ENCODE results near the gene RAB4A.

Gene RAB4A

GRCh38 chr1:229241390-229241789, 29.5 kb upstream of the RAB4A start:
- no peak for TF ChIP-seq CTCF (IDR thresholded peaks at IDR 0.05; ENCODE audit: low read depth, low read length, missing control alignments)
- DNase-seq (ENCODE audit: low read depth): no peak
- no peak overlapping the region for H3K4me3 ChIP-seq (ENCODE audit: low read depth, low read length)

- no peak overlapping the region for H3K4me3 ChIP-seq (ENCODE audit: low read depth, low read length)
- no peak for DNase-seq (ENCODE audit: low read depth)
- TF ChIP-seq CTCF (IDR thresholded peaks at IDR 0.05; ENCODE audit: low read depth, low read length, missing control alignments): no peak
These were observed 27.3 kb upstream of the RAB4A start for GRCh38 chr1:229243638-229244037.

DNA sequence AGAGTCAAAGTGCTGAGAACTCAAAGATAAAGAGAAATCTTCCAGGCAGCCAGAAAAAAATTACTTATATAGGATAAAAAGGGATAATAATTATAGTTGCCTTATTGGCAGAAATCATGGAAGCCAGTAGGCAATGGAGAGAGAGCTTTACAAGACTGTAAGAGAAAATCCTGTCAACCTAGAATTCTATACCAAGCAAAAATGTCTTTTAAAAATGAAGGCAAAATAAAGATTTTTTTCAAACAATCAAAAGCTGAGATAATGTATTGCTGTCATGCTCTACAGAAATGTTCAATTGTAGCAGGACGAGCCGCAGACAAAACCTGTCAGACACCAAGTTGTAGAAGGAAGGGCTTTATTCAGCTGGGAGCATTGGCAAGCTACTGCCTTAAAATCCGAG, 26.8 kb upstream of the RAB4A start:
- no peak for DNase-seq (ENCODE audit: low read depth)
- TF ChIP-seq CTCF (IDR thresholded peaks at IDR 0.05; ENCODE audit: low read depth, low read length, missing control alignments): no peak
- no peak overlapping the region for H3K4me3 ChIP-seq (ENCODE audit: low read depth, low read length)

- TF ChIP-seq CTCF (IDR thresholded peaks at IDR 0.05; ENCODE audit: low read depth, low read length, missing control alignments): no peak
- H3K4me3 ChIP-seq (ENCODE audit: low read depth, low read length): no peak overlapping the region
- DNase-seq (ENCODE audit: low read depth): no peak
These were observed 23.0 kb upstream of the RAB4A start for GRCh38 chr1:229247871-229248270.

DNA sequence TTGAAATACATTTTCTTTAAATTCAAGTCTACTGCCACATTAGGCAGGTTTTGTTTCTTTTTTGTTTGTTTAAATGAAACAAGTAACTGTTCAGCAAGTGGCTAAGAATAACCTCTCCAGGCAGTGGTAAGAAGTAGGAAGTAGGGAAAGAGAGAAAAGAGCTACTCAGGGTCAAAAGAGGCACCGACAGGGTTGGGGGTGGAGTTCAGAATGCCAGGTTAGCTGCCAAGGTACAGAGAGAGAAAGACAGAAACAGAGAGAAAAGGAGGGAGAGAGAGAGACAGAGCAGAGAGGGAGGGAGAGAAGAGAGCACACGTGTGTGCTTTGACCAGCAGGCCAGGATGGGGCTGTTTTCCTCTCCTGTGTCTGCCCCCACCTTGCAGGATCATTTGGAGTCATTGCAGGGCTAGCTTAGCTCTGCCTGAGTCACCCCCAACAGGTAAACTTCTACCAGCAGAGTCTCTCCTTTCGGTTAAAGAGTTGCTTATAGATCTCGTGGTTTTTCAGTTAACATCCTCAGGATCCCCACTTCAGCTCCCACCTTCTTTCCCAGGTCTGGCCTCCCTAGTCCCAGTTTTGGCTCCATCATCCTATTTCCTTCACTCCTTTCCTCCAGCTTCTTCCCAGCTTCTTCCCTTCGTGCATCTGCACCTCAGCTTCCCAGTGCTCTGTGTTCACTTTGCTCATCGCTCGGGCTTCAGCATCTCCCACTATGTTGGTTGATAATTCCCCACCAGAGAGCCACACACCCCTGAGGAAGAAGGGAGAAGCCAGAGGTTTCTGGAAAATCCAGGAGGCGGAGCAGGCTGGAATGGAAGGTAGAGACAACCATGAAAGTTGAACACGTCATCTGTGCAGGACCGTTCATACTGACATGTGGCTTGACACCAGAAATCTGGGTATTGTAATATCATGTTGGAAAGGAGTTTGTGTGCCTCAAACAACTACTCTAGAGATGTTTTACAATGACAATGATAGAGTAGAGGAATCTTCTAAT, 21.8 kb upstream of the RAB4A start:
- no peak for DNase-seq (ENCODE audit: low read depth)
- no peak overlapping the region for H3K4me3 ChIP-seq (ENCODE audit: low read depth, low read length)
- TF ChIP-seq CTCF (IDR thresholded peaks at IDR 0.05; ENCODE audit: low read depth, low read length, missing control alignments): no peak

DNA sequence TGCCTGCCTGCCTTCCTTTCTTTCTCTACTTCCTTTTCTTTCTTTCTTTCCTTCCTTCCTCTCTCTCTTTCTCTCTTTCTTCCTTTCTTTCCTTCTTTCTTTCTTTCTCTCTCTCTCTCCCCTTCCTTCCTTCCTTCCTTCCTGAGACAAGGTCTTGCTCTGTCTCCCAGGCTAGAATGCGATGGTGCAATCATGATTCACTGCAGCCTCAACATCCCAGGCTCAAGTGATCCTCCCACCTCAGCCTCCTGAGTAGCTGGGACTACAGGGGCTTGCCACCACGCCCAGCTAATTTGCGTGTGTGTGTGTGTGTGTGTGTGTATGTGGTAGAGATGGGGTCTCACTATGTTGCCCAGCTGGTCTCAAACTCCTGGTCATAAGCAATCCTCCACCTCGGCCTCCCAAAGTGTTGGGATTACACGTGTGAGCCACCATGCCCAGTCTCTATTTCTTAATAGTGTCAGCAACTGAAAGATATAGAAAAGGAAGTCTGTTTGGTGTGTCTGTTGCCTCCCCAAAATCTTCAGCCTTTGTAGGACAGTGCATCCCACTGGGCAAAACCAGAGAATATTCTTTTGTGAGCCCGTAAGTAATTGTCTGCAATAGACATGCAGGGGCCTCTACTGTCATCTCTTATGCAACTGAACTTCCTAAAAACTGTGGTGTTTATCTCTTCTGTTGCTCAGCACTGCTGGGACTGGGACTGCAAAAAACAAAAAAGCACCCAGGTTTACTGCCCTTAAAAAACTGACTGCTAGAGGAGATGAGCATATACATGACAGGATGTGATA, 20.9 kb upstream of the RAB4A start:
- TF ChIP-seq CTCF (IDR thresholded peaks at IDR 0.05; ENCODE audit: low read depth, low read length, missing control alignments): no peak

More for the DNA sequence above, 20.9 kb upstream of the RAB4A start:
- H3K4me3 ChIP-seq (ENCODE audit: low read depth, low read length): no peak overlapping the region
- DNase-seq (ENCODE audit: low read depth): no peak

All from GM12864 (cell line).